Measurements from ENCODE around the gene DUS1L.

DUS1L gene

DNA sequence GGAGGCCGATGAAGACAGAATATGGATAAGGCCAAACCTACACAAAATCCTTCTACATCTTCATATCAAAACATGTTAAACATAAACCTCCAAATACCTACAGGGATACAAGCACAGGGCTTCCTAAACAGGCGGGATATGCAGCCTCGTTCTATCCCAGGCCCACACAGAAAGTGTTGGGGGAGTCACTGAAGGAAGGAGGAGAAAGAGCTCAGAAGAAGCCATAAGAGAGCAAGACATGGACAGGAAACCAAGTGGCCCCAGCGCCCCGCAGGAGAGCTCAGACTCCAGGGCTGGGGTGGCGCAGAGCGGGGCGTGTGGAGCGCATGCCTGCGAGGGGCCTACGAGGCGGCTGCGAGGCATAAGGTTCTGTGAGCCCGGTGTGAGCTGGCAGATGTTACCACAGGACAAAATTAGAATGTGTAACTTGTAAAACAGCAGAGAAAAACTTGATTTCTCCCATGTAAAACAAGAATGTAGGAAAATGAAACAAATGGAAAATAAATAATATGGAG lies 43.4 kb upstream of the DUS1L start:
- Histone ChIP-seq H3K4ac (ENCODE audit: low read depth, low read length) (no peak overlapping the region), H4K91ac (ENCODE audit: low read depth, low read length) (no peak overlapping the region), H2BK12ac (ENCODE audit: low read length) (no peak overlapping the region), H2BK120ac (ENCODE audit: insufficient read depth, low read length, poor library complexity) (no peak overlapping the region), H3K14ac (ENCODE audit: low read length) (no peak overlapping the region), H3K23ac (ENCODE audit: low read length) (no peak overlapping the region), H4K12ac (ENCODE audit: low read depth, low read length) (no peak overlapping the region), H4K8ac (ENCODE audit: low read depth, low read length) (no peak overlapping the region), H2BK5ac (ENCODE audit: low read depth, low read length, poor library complexity) (no peak overlapping the region), H3K79me1 (ENCODE audit: low read length) (peaks cover 16% of the 10 kb centered on the region), H3K79me2 (ENCODE audit: control insufficient read depth, insufficient read depth, low read length, poor library complexity) (no peaks in the 10 kb centered on the region), H3K36me3 (ENCODE audit: control insufficient read depth in 1 of 2, insufficient read depth in 2 of 2, low read length in 2 of 2) (peaks cover 12% of the 10 kb centered on the region in 2 experiments), H2AK5ac (ENCODE audit: low read length) (no peak overlapping the region), H2AFZ (ENCODE audit: insufficient read depth, low read length, poor library complexity) (no peak overlapping the region), H3K4me3 (ENCODE audit: low read depth, low read length) (peak overlapping the region; percentile 31), H3K9ac (ENCODE audit: low read length) (no peak overlapping the region), H3K27me3 (ENCODE audit: insufficient read depth, low read length) (no peaks in the 10 kb centered on the region), H3K4me2 (ENCODE audit: low read length) (no peak overlapping the region), H3K18ac (ENCODE audit: low read length) (no peak overlapping the region), H3K27ac (ENCODE audit: low read depth, low read length) (no peak overlapping the region), H3K4me1 (ENCODE audit: control insufficient read depth in 1 of 2, insufficient read depth in 2 of 2, low read length in 2 of 2) (peaks cover 27 to 28% of the 10 kb centered on the region in 2 experiments), H3K9me3 (ENCODE audit: insufficient read depth, low read depth, low read length) (no peaks in the 10 kb centered on the region)
- DNase-seq = no peak
- no CpG with 5 or more reads among the region's 14 CpGs for WGBS (ENCODE audit: extremely low coverage, insufficient coverage, insufficient read length)

DNA sequence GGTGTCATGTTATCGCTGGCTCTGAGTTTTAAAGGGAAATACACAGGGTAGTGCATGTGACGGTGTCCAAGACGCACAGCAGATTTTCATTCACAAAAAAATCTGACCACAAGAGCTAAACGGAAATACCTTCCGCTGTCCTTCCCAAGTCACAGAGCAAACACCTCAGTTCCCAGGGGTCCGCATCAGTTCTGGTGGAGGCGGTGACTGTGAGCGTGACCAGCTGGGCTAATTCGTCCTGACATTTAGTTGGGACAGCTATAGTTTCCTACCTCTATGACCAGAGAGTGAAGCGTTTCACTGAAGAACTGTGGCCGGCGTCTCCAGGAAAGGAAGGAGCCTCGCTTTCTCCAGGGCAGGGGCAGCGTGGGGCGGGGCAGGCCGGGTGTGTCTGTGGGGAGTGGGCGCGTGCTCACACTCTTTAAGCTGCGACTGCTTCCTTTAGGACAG lies 42.9 kb upstream of the DUS1L start:
- H3K27me3 ChIP-seq (ENCODE audit: insufficient read depth, low read length) = no peaks in the 10 kb centered on the region
- H2AK5ac ChIP-seq (ENCODE audit: low read length) = no peak overlapping the region
- no peak overlapping the region for H4K8ac ChIP-seq (ENCODE audit: low read depth, low read length)
- H3K4ac ChIP-seq (ENCODE audit: low read depth, low read length) = no peak overlapping the region
- no peaks in the 10 kb centered on the region for H3K79me2 ChIP-seq (ENCODE audit: control insufficient read depth, insufficient read depth, low read length, poor library complexity)
- H2BK12ac ChIP-seq (ENCODE audit: low read length) = no peak overlapping the region
- no peak overlapping the region for H3K27ac ChIP-seq (ENCODE audit: low read depth, low read length)
- no peak overlapping the region for H2BK5ac ChIP-seq (ENCODE audit: low read depth, low read length, poor library complexity)
- no peak overlapping the region for H2AFZ ChIP-seq (ENCODE audit: insufficient read depth, low read length, poor library complexity)
- no peak overlapping the region for H3K23ac ChIP-seq (ENCODE audit: low read length)
- H2BK120ac ChIP-seq (ENCODE audit: insufficient read depth, low read length, poor library complexity) = no peak overlapping the region
- no peak overlapping the region for H3K4me2 ChIP-seq (ENCODE audit: low read length)
- no peak overlapping the region for H3K18ac ChIP-seq (ENCODE audit: low read length)
- H3K9me3 ChIP-seq (ENCODE audit: insufficient read depth, low read depth, low read length) = no peaks in the 10 kb centered on the region
- no peak for DNase-seq
- peaks cover 16% of the 10 kb centered on the region for H3K79me1 ChIP-seq (ENCODE audit: low read length)
- H4K91ac ChIP-seq (ENCODE audit: low read depth, low read length) = no peak overlapping the region
- H3K4me3 ChIP-seq (ENCODE audit: low read depth, low read length) = no peak overlapping the region
- H3K9ac ChIP-seq (ENCODE audit: low read length) = no peak overlapping the region
- no CpG with 5 or more reads among the region's 19 CpGs for WGBS (ENCODE audit: extremely low coverage, insufficient coverage, insufficient read length)
- H3K36me3 ChIP-seq (ENCODE audit: control insufficient read depth in 1 of 2, insufficient read depth in 2 of 2, low read length in 2 of 2) = peaks cover 8 to 10% of the 10 kb centered on the region in 2 experiments
- H3K4me1 ChIP-seq (ENCODE audit: control insufficient read depth in 1 of 2, insufficient read depth in 2 of 2, low read length in 2 of 2) = peaks cover 30 to 31% of the 10 kb centered on the region in 2 experiments
- no peak overlapping the region for H3K14ac ChIP-seq (ENCODE audit: low read length)
- no peak overlapping the region for H4K12ac ChIP-seq (ENCODE audit: low read depth, low read length)

DNA sequence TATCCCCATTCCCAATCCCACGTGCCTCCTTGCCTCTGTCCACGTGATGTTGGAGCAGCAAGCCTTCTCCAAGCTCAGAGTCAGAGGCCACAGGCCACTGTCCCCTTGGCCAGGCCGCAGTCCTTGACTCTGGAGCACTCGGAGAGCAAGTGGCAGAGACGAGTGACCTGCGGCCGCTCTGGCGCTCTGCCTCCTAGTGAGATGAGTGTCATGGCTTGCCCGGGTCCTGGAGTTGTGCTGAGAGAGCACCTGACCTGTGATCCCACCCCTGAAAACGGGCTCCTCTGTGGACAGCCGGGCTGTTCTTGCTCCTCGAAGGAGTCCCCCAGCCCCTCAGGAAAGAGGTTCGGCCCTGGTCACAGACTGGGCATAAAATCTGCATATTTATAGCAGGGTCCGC lies 42.4 kb upstream of the DUS1L start:
- Histone ChIP-seq H2BK12ac (ENCODE audit: low read length) (no peak overlapping the region), H3K79me2 (ENCODE audit: control insufficient read depth, insufficient read depth, low read length, poor library complexity) (no peaks in the 10 kb centered on the region), H3K27me3 (ENCODE audit: insufficient read depth, low read length) (no peaks in the 10 kb centered on the region), H3K79me1 (ENCODE audit: low read length) (peaks cover 16% of the 10 kb centered on the region), H2AK5ac (ENCODE audit: low read length) (no peak overlapping the region), H3K18ac (ENCODE audit: low read length) (no peak overlapping the region), H2BK120ac (ENCODE audit: insufficient read depth, low read length, poor library complexity) (no peak overlapping the region), H3K4me1 (ENCODE audit: control insufficient read depth in 1 of 2, insufficient read depth in 2 of 2, low read length in 2 of 2) (peaks cover 33 to 36% of the 10 kb centered on the region in 2 experiments), H3K23ac (ENCODE audit: low read length) (no peak overlapping the region), H3K14ac (ENCODE audit: low read length) (no peak overlapping the region), H4K8ac (ENCODE audit: low read depth, low read length) (no peak overlapping the region), H3K36me3 (ENCODE audit: control insufficient read depth in 1 of 2, insufficient read depth in 2 of 2, low read length in 2 of 2) (peaks cover 3 to 5% of the 10 kb centered on the region in 2 experiments), H3K9ac (ENCODE audit: low read length) (no peak overlapping the region), H2AFZ (ENCODE audit: insufficient read depth, low read length, poor library complexity) (no peak overlapping the region), H3K4ac (ENCODE audit: low read depth, low read length) (no peak overlapping the region), H3K27ac (ENCODE audit: low read depth, low read length) (no peak overlapping the region), H3K9me3 (ENCODE audit: insufficient read depth, low read depth, low read length) (no peaks in the 10 kb centered on the region), H4K12ac (ENCODE audit: low read depth, low read length) (no peak overlapping the region), H3K4me2 (ENCODE audit: low read length) (no peak overlapping the region), H4K91ac (ENCODE audit: low read depth, low read length) (no peak overlapping the region), H2BK5ac (ENCODE audit: low read depth, low read length, poor library complexity) (no peak overlapping the region), H3K4me3 (ENCODE audit: low read depth, low read length) (no peak overlapping the region)
- no peak for DNase-seq
- WGBS (ENCODE audit: extremely low coverage, insufficient coverage, insufficient read length) = no CpG with 5 or more reads among the region's 14 CpGs

DNA sequence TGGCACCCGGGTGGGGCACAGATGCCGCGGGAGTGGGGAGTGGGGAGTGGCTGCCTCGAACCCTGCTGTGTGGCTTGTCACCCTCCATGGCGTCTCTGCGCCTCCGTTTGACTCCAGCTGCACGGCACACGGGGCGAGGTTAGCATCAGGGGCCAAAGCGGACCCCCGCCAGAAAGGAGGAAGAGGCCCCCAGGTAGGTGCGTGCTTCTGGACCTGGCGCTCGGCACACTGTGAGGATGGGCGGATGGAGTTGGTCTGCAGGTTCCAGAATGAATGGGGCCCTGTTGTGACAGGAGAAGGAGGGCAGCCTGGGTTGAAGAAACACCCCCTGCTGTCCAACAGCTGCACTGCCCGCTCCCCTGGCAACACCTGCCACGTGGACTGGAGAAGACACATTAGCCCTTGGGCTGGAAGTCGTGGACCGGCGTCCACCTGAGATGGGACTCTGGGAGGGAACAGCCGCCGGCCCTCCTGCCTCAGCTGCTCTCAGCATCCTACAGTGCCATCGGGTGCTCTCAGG lies 41.8 kb upstream of the DUS1L start:
- no peak overlapping the region for H2AK5ac ChIP-seq (ENCODE audit: low read length)

More for the DNA sequence above, 41.8 kb upstream of the DUS1L start:
- Histone ChIP-seq H2BK5ac (ENCODE audit: low read depth, low read length, poor library complexity) (no peak overlapping the region), H3K4me1 (ENCODE audit: control insufficient read depth in 1 of 2, insufficient read depth in 2 of 2, low read length in 2 of 2) (peaks cover 37 to 39% of the 10 kb centered on the region in 2 experiments), H2BK120ac (ENCODE audit: insufficient read depth, low read length, poor library complexity) (no peak overlapping the region), H2BK12ac (ENCODE audit: low read length) (no peak overlapping the region), H3K79me1 (ENCODE audit: low read length) (peaks cover 16% of the 10 kb centered on the region), H4K12ac (ENCODE audit: low read depth, low read length) (no peak overlapping the region), H3K4ac (ENCODE audit: low read depth, low read length) (no peak overlapping the region), H3K4me2 (ENCODE audit: low read length) (no peak overlapping the region), H3K79me2 (ENCODE audit: control insufficient read depth, insufficient read depth, low read length, poor library complexity) (no peaks in the 10 kb centered on the region), H3K4me3 (ENCODE audit: low read depth, low read length) (no peak overlapping the region), H2AFZ (ENCODE audit: insufficient read depth, low read length, poor library complexity) (no peak overlapping the region), H3K36me3 (ENCODE audit: control insufficient read depth in 1 of 2, insufficient read depth in 2 of 2, low read length in 2 of 2) (peaks cover 0 to 4% of the 10 kb centered on the region in 2 experiments), H3K27me3 (ENCODE audit: insufficient read depth, low read length) (no peaks in the 10 kb centered on the region), H3K9ac (ENCODE audit: low read length) (no peak overlapping the region), H3K9me3 (ENCODE audit: insufficient read depth, low read depth, low read length) (no peaks in the 10 kb centered on the region), H3K27ac (ENCODE audit: low read depth, low read length) (no peak overlapping the region), H4K8ac (ENCODE audit: low read depth, low read length) (no peak overlapping the region), H3K14ac (ENCODE audit: low read length) (no peak overlapping the region), H4K91ac (ENCODE audit: low read depth, low read length) (no peak overlapping the region), H3K18ac (ENCODE audit: low read length) (no peak overlapping the region), H3K23ac (ENCODE audit: low read length) (no peak overlapping the region)
- peak in 1 of 2 donors; percentile 35 for DNase-seq
- no CpG with 5 or more reads among the region's 24 CpGs for WGBS (ENCODE audit: extremely low coverage, insufficient coverage, insufficient read length)
